ENCODE results near the gene ST6GALNAC3. TPM values are rescaled to one million over a fixed set of nuclear protein-coding genes. Genes with fewer than 3 reads are reported as not detected.

The ST6GALNAC3 gene
- total RNA-seq, 1 donor from 2014 or later = 23.6 TPM

DNA sequence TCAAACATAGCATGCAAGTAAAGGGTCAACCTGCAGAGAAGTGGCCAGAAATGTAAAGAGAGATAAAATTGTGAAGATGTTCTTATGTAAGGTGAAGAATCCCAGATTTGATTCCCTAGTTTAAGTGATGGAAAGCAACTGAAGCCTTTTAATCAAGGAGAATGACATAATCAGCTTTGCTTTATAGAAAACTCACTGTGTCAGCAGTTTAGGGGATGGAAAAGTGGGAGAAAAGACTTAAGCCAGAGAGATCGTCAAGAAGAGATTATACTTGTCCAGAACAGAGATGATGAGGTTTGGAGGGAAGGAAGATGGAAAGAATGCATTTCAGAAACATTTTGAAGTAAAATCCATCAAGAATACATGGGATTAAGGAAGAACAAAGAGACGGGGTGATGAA lies 517.4 kb downstream of the ST6GALNAC3 start:
- Histone ChIP-seq H3K4me1 (no peaks in the 10 kb centered on the region), H3F3A (ENCODE audit: low read depth) (no peaks in the 10 kb centered on the region), H2AFZ (replicated peaks) (no peak overlapping the region), H3K27me3 (no peaks in the 10 kb centered on the region), H3K27ac (no peak overlapping the region), H3K79me2 (ENCODE audit: low read depth) (no peaks in the 10 kb centered on the region), H3K36me3 (no peaks in the 10 kb centered on the region), H4K20me1 (ENCODE audit: low read depth) (no peaks in the 10 kb centered on the region), H3K9me3 (ENCODE audit: low read depth) (peaks cover 9% of the 10 kb centered on the region), H3K4me3 (no peak overlapping the region), H3K9ac (no peak overlapping the region), H3K4me2 (no peak overlapping the region)
- H3K9me3 Mint-ChIP-seq = peaks cover 9% of the 10 kb centered on the region
- no peak for DNase-seq (ENCODE audit: low spot score)
- TF ChIP-seq EZH2phosphoT487 (IDR thresholded peaks at IDR 0.05) = no peak
- no peak for TF ChIP-seq CTCF (IDR thresholded peaks at IDR 0.05)
- TF ChIP-seq EZH2 (IDR thresholded peaks at IDR 0.05) = no peak
- H3K27me3 Mint-ChIP-seq (ENCODE audit: insufficient read depth, low read depth) = peaks cover 3% of the 10 kb centered on the region
- no peak overlapping the region for H3K4me3 Mint-ChIP-seq
- peaks cover 5% of the 10 kb centered on the region for H3K36me3 Mint-ChIP-seq
- peaks cover 6% of the 10 kb centered on the region for H3K4me1 Mint-ChIP-seq
- H3K27ac Mint-ChIP-seq = no peak overlapping the region

GRCh38 chr1:76593141-76593540 lies 518.6 kb downstream of the ST6GALNAC3 start:
- Mint-ChIP-seq H3K9me3 (peaks cover 18% of the 10 kb centered on the region), H3K27ac (no peak overlapping the region), H3K4me1 (no peaks in the 10 kb centered on the region), H3K27me3 (ENCODE audit: insufficient read depth, low read depth) (no peaks in the 10 kb centered on the region), H3K4me3 (no peak overlapping the region), H3K36me3 (peaks cover 5% of the 10 kb centered on the region)
- no peak overlapping the region for H3K4me3 ChIP-seq
- H3K27me3 ChIP-seq = no peaks in the 10 kb centered on the region
- no peaks in the 10 kb centered on the region for H3F3A ChIP-seq (ENCODE audit: low read depth)
- H3K4me1 ChIP-seq = no peaks in the 10 kb centered on the region
- no peak overlapping the region for H2AFZ ChIP-seq (replicated peaks)
- no peak overlapping the region for H3K27ac ChIP-seq
- no peak for TF ChIP-seq CTCF (IDR thresholded peaks at IDR 0.05)
- TF ChIP-seq EZH2phosphoT487 (IDR thresholded peaks at IDR 0.05) = no peak
- TF ChIP-seq EZH2 (IDR thresholded peaks at IDR 0.05) = no peak
- no peaks in the 10 kb centered on the region for H3K36me3 ChIP-seq
- DNase-seq (ENCODE audit: low spot score) = no peak
- no peak overlapping the region for H3K4me2 ChIP-seq
- no peaks in the 10 kb centered on the region for H3K79me2 ChIP-seq (ENCODE audit: low read depth)
- H4K20me1 ChIP-seq (ENCODE audit: low read depth) = no peaks in the 10 kb centered on the region
- no peak overlapping the region for H3K9ac ChIP-seq
- H3K9me3 ChIP-seq (ENCODE audit: low read depth) = peaks cover 9% of the 10 kb centered on the region

DNA sequence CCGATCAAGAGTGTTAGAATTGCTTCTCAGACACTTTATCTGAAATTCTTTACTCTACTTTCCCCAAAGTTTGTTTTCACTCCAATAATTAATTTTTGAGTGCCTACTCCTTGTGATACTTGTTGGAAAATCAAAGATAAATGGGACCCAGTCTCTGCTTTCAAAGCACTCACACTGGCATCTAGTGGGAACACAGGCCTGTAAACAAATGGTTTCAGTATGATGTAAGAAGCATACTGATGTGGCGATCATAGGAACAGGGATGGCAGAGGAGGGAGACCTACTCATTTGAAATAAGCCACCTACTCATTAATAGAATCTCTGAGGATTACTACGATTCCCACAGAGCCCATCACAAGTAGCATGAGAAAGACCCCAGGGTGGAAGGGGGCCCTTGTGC lies 519.1 kb downstream of the ST6GALNAC3 start:
- H3K9ac ChIP-seq = no peak overlapping the region
- H3K9me3 Mint-ChIP-seq = peaks cover 20% of the 10 kb centered on the region
- no peak overlapping the region for H3K4me2 ChIP-seq
- no peak overlapping the region for H3K27ac ChIP-seq
- no peaks in the 10 kb centered on the region for H4K20me1 ChIP-seq (ENCODE audit: low read depth)
- no peaks in the 10 kb centered on the region for H3K4me1 Mint-ChIP-seq
- H3F3A ChIP-seq (ENCODE audit: low read depth) = no peaks in the 10 kb centered on the region
- H3K79me2 ChIP-seq (ENCODE audit: low read depth) = no peaks in the 10 kb centered on the region
- H2AFZ ChIP-seq (replicated peaks) = no peak overlapping the region
- DNase-seq (ENCODE audit: low spot score) = no peak
- no peak for TF ChIP-seq EZH2phosphoT487 (IDR thresholded peaks at IDR 0.05)
- TF ChIP-seq CTCF (IDR thresholded peaks at IDR 0.05) = no peak
- TF ChIP-seq EZH2 (IDR thresholded peaks at IDR 0.05) = no peak
- H3K27ac Mint-ChIP-seq = no peak overlapping the region
- H3K36me3 Mint-ChIP-seq = peaks cover 5% of the 10 kb centered on the region
- H3K9me3 ChIP-seq (ENCODE audit: low read depth) = peaks cover 9% of the 10 kb centered on the region
- H3K4me1 ChIP-seq = no peaks in the 10 kb centered on the region
- no peak overlapping the region for H3K4me3 ChIP-seq
- no peaks in the 10 kb centered on the region for H3K27me3 ChIP-seq
- no peaks in the 10 kb centered on the region for H3K36me3 ChIP-seq
- H3K27me3 Mint-ChIP-seq (ENCODE audit: insufficient read depth, low read depth) = no peaks in the 10 kb centered on the region
- H3K4me3 Mint-ChIP-seq = no peak overlapping the region
